Mucosa of rectum (tissue), 2 donors: ENCODE results near the gene TMEFF2.

Experiments used
- H3K27ac ChIP-seq, 2 donors: one replicate each; pipeline ENCODE4 v1.7.0; 2013; ENCODE audit warnings: inconsistent platforms in 2 of 2, low read depth in 2 of 2, low read length in 2 of 2
- H3K27me3 ChIP-seq, 2 donors: one replicate each; pipeline ENCODE4 v1.7.0; 2013; ENCODE audit warnings: low read length in 2 of 2; ENCODE audit not compliant: control insufficient read depth in 2 of 2, insufficient read depth in 2 of 2
- H3K36me3 ChIP-seq, 2 donors: one replicate each; pipeline ENCODE4 v1.7.0; 2013; ENCODE audit warnings: low read length in 2 of 2; ENCODE audit not compliant: control insufficient read depth in 2 of 2, insufficient read depth in 2 of 2
- H3K4me1 ChIP-seq, 2 donors: one replicate each; pipeline ENCODE4 v1.7.0; 2013; ENCODE audit warnings: low read length in 2 of 2, mild to moderate bottlenecking in 1 of 2; ENCODE audit not compliant: control insufficient read depth in 2 of 2, insufficient read depth in 2 of 2
- H3K4me3 ChIP-seq, 2 donors: one replicate each; pipeline ENCODE4 v1.7.0; 2013; ENCODE audit warnings: low read length in 2 of 2
- H3K9ac ChIP-seq, 2 donors: one replicate each; pipeline ENCODE4 v1.7.0; 2013; ENCODE audit warnings: low read length in 2 of 2, low read depth in 1 of 2, mild to moderate bottlenecking in 1 of 2
- H3K9me3 ChIP-seq, 2 donors: one replicate each; pipeline ENCODE4 v1.7.0; 2013; ENCODE audit warnings: low read length in 2 of 2; ENCODE audit not compliant: control insufficient read depth in 2 of 2
- donor health status: healthy.
- donor health status: Normal muscosa, but diverticular disease.

TMEFF2 gene

DNA sequence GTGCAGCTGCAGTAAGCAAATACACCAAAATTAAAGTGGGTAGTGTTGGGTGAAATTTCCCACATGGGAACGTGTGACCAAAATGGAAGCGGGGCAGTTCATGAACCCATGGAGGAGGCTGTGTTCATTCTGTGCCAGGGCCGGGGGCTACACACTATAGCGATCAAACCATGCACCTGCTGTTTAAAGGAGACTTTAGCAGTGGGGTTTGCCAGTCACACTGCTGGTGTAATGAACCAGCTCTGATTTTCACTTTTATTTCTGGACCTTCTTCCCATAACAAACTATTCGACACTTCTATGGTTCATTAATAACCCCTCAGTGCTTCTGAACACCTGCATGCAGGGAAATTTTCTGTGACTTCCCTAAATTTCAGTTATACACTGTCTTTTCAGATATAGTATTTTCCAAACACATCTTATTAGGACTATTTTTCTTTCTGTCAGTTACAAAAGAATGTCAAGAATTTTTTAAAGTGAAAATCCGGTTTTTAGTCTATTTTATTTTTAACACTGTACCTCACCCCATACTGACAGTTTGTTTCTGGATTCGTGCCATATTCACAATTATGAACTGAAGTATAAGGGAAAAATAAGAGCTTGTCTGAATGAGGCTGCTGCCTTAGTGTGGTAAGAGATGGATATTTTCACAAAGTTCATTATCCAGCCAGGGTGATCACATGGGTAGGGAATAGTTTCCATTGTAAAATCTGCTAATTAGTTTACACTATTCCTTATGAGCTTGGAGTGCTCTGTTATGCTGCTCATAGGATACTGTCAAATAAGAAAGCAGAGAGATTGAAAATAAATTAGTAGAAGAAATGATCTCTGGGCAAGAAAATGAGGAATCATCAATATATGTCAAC, 236.5 kb downstream of the TMEFF2 start:
- H3K9ac ChIP-seq, result no peak overlapping the region
- peaks cover 2 to 4% of the 10 kb centered on the region in 2 donors for H3K27me3 ChIP-seq
- H3K4me3 ChIP-seq, result no peak overlapping the region
- no peak overlapping the region for H3K27ac ChIP-seq
- H3K9me3 ChIP-seq, result no peaks in the 10 kb centered on the region
- peaks cover 0 to 8% of the 10 kb centered on the region in 2 donors for H3K4me1 ChIP-seq
- H3K36me3 ChIP-seq, result no peaks in the 10 kb centered on the region

DNA sequence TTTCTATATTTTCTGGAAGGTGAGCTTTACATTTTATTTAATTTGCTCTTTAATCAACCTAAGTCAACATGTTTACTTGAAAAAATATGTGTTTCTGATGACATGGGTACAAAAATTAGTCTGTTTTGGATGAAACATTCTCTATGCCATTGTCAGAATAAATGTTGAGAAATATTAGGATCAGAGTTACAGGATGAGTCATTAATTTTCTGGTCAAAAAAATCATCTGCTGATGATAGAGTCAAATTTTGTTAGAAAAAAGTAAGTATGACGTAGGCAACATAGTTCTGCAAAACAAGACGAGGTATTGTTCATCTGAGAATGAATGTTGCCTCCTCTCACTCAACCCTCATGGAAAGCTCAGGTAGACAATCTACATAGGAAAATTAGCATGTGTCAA, 240.3 kb downstream of the TMEFF2 start:
- no peak overlapping the region for H3K9ac ChIP-seq
- no peak overlapping the region for H3K4me3 ChIP-seq
- H3K9me3 ChIP-seq, result no peaks in the 10 kb centered on the region
- H3K27me3 ChIP-seq, result peaks cover 2 to 3% of the 10 kb centered on the region in 2 donors
- H3K4me1 ChIP-seq, result no peaks in the 10 kb centered on the region
- H3K27ac ChIP-seq, result no peak overlapping the region
- H3K36me3 ChIP-seq, result no peaks in the 10 kb centered on the region

DNA sequence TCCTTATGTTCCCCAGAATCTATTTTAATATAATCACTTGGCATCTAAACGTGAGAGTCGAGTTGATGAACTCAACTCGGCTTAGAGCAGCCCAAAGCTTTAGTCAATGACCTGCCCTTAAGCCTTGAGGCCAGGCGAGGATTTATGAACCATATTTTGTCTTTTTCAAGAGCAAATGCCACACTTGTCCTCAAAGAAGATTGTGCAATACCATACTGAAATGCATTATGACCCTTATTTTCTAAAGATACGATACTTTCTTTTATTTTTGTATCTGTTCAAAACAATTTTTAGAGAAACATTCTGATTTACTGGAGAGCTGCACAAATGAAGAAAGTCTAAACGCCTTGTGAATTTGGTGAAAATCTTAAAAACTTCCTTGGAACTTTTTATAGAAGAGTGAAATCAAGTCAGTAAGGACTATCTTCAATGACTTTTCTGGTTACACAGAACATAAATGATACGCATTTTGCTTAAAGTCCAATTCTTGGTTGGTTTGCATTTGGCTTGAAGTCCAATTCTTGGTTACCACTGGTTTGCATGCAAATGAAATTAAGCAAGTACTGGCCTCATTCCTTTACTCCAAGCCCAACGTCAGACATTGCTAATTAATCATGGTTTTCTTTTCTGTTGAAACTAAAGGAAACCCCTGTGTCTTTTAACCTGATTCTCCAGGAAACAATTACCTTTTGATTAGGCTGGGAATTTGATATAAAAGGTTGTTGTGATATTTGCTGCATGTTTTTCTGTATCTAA, 242.0 kb downstream of the TMEFF2 start:
- H3K27ac ChIP-seq, result no peak overlapping the region
- no peak overlapping the region for H3K4me3 ChIP-seq
- H3K27me3 ChIP-seq, result peaks cover 0 to 3% of the 10 kb centered on the region in 2 donors
- H3K36me3 ChIP-seq, result no peaks in the 10 kb centered on the region
- no peaks in the 10 kb centered on the region for H3K9me3 ChIP-seq
- no peak overlapping the region for H3K9ac ChIP-seq
- no peaks in the 10 kb centered on the region for H3K4me1 ChIP-seq

DNA sequence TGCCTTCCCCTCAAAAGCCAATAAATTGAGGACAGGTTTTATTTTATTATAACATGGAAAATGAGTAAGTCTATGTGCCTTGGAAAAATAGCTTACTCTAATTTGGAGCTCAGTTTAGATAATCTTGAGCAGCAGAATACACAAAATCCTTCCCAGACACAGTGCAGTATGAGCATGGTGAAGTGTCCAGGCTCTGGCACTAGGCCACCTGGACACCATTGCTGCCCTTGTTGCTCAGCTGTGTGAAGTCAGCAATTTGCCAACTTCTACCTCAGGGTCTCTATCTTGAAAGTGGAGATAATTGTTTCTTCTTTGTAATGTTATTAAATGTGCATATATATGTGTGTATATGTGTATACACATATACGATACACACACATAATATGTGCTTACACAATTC, 242.9 kb downstream of the TMEFF2 start:
- H3K27ac ChIP-seq, result no peak overlapping the region
- no peaks in the 10 kb centered on the region for H3K4me1 ChIP-seq
- H3K27me3 ChIP-seq, result no peaks in the 10 kb centered on the region
- no peak overlapping the region for H3K4me3 ChIP-seq
- no peaks in the 10 kb centered on the region for H3K9me3 ChIP-seq
- H3K36me3 ChIP-seq, result no peaks in the 10 kb centered on the region
- no peak overlapping the region for H3K9ac ChIP-seq

DNA sequence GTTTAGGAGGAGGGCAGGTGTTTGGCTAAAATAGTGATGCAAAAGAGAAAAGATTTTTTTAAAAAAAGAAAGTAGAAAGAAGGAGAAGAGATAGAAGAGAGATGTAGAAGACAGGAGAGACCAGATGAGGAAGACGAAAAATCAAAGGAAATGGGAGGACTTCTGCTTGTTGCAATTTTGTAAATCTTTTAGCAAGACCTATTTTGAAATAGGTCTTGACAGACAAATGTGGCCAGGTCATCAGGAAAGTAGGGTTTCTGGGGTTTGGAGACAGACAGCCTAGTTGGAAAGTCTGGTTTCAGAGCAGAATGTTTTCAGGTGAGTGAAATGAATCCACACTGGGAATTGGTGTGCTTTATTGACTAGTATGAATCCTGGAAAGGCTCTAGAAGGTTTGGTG, 243.4 kb downstream of the TMEFF2 start:
- Histone ChIP-seq H3K9me3 (no peaks in the 10 kb centered on the region), H3K9ac (no peak overlapping the region), H3K27me3 (no peaks in the 10 kb centered on the region), H3K4me1 (no peaks in the 10 kb centered on the region), H3K27ac (no peak overlapping the region), H3K4me3 (no peak overlapping the region), H3K36me3 (no peaks in the 10 kb centered on the region)

DNA sequence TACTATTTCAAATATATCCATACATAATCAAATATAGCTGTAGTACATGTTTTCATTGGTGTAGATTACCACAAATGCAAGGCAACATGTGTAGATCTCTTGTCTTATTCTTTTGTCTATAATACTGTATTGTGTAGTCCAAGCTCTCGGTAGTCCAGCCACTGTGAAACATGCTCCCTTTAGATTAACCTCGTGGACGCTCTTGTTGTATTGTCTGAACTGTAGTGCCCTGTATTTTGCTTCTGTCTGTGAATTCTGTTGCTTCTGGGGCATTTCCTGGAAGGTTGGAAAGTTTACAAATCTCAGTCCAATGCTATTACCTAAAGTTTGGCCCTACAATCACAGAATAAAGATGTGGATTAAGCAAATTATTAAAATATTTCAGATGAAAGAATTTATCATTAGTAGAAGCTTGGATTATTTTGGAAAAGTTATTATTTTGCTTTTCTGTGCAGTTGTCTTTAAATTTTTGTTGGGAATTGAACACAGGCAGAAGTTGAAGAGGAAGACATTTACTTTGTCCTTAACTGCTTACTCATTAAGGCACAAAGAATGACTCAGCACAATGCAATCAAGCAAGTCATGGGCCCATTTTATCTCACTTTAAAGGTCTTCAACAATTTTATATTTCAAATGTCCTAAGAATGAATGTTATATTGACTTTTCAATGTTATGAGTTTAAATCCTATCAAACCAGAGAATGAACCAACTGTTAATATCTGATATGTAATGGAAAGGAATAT, 244.4 kb downstream of the TMEFF2 start:
- Histone ChIP-seq H3K9ac (no peak overlapping the region), H3K36me3 (no peaks in the 10 kb centered on the region), H3K4me3 (no peak overlapping the region), H3K27ac (no peak overlapping the region), H3K27me3 (no peaks in the 10 kb centered on the region), H3K4me1 (no peaks in the 10 kb centered on the region), H3K9me3 (no peaks in the 10 kb centered on the region)

DNA sequence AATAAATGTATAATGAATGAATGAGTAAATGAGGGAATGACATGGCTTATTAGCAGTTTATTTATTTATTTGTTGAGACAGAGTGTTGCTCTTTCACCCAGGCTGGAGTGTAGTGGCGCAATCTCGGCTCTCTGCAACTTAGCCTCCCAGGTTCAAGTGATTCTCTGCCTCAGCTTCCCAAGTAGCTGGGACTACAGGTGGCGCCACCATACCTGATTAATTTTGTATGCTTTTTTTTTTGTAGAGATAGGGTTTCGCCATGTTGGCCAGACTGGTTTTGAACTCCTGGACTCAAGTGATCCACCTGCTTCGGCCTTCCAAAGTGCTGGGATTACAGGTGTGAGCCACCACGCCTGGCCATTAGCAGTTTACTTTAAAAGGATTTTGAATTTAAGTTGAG, 247.5 kb downstream of the TMEFF2 start:
- Histone ChIP-seq H3K27ac (no peak overlapping the region), H3K9me3 (no peaks in the 10 kb centered on the region), H3K4me3 (no peak overlapping the region), H3K4me1 (no peaks in the 10 kb centered on the region), H3K9ac (no peak overlapping the region), H3K36me3 (no peaks in the 10 kb centered on the region), H3K27me3 (no peaks in the 10 kb centered on the region)

DNA sequence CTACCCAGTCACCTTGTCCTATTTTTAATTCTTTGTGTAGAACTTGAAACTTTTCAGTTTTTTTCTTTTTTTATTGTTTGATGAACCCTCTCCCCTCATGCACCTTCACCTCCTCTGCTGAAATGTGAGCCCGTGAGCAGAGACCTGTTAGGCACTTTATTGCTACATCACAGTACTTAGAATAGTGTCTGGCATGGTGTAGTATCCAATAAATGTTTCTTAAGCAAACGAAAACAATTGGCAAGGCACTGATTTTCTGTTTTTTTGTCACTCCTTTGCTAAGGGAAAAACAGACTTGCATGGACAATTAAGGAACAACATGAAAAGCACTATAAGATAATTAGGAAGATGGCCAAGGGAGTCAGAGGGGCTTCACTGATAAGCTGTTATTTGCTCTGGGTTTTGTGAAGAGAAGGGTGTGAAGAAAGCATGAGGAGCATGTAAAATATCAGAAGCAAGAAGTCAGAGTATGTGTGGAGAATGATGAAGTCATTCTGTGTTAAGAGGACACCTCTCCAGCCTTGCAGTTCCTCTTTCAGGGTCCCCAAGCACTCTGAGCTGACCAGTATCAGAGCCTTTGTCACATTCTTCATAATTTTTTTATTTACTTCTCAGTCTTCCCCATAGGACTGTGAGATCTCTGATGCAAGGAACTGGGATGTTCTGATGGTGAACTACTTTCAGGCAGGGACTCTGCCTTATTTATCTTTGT, 248.1 kb downstream of the TMEFF2 start:
- no peak overlapping the region for H3K4me3 ChIP-seq

DNA sequence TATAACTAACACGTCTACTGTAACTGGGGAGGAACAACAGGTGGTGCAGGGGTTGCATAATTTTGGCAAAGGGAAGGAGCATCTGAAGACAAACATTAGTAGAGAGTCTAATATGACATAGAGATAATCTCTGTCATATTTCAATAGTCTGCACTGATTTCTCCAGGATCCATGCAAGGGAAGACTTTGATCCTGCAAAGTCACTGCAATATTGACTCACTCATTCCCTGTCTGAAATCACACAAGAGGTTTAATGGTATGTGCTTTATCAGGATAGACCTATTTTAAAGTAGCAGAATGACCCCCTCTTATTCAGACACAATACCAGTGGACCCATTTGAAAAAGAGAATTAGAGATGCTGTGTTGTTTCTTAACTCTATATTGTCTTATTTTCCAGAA, 249.1 kb downstream of the TMEFF2 start:
- no peak overlapping the region for H3K4me3 ChIP-seq
- no peaks in the 10 kb centered on the region for H3K4me1 ChIP-seq
- no peaks in the 10 kb centered on the region for H3K27me3 ChIP-seq
- H3K9ac ChIP-seq, result no peak overlapping the region
- H3K36me3 ChIP-seq, result no peaks in the 10 kb centered on the region
- H3K27ac ChIP-seq, result no peak overlapping the region
- H3K9me3 ChIP-seq, result no peaks in the 10 kb centered on the region

More for the DNA sequence above, 248.1 kb downstream of the TMEFF2 start:
- no peak overlapping the region for H3K9ac ChIP-seq
- no peak overlapping the region for H3K27ac ChIP-seq
- no peaks in the 10 kb centered on the region for H3K4me1 ChIP-seq
- H3K36me3 ChIP-seq, result no peaks in the 10 kb centered on the region
- H3K9me3 ChIP-seq, result no peaks in the 10 kb centered on the region
- H3K27me3 ChIP-seq, result no peaks in the 10 kb centered on the region
